ENCODE results near the gene CAMSAP1. TPM values are rescaled to one million over a fixed set of nuclear protein-coding genes. Genes with fewer than 3 reads are reported as not detected.

CAMSAP1 gene
- total and polyA plus RNA-seq, 2 donors (not counting 1 experiment from before 2014, with no cell fraction given) = 6.6 to 31.0 TPM

DNA sequence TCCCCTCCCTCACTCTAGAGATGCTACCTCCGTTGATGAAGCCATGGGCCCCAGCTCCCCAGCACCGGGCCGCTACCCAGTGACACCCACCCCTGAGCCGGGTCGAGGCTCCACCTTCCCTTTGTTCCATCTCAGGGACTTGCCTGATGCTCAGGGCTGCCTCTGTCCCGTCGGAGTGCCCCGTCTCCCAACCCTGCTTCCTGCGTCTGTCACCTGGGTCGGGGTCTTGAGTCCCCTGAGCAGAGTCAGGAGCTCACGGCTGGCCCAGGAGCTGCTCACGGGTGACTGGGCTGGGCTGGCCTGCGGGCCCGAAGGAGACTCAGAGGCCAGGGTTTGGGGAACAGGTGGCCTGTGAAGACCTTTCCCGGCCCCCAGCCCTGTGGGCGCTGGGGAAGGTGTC is 120.0 kb downstream of the CAMSAP1 start:
- no peaks in the 10 kb centered on the region for H4K20me1 ChIP-seq (ENCODE audit: control insufficient read depth, insufficient read depth, low read length, poor library complexity, severe bottlenecking)
- POLR2A ChIA-PET = no interaction called here
- H3K4me2 ChIP-seq (replicated peaks; ENCODE audit: low read depth, low read length, poor library complexity, severe bottlenecking) = no peak overlapping the region
- H3K79me2 ChIP-seq (ENCODE audit: control insufficient read depth, insufficient read depth, low read length) = no peaks in the 10 kb centered on the region
- no peak overlapping the region for H2AFZ ChIP-seq (ENCODE audit: insufficient read depth, low read depth, low read length, poor library complexity, severe bottlenecking)
- no peak overlapping the region for H3K27ac Mint-ChIP-seq
- H3K4me1 Mint-ChIP-seq = no peaks in the 10 kb centered on the region
- H3K36me3 ChIP-seq (replicated peaks in 1 of 2; ENCODE audit: control extremely low read depth in 1 of 2, control insufficient read depth in 1 of 2, extremely low read depth in 1 of 2, insufficient read depth in 2 of 2, low read length in 1 of 2) = no peaks in the 10 kb centered on the region
- no peak for DNase-seq
- no peaks in the 10 kb centered on the region for H3K4me1 ChIP-seq (ENCODE audit: control insufficient read depth in 2 of 2, insufficient read depth in 2 of 2, low read length in 2 of 2)
- no peak for TF ChIP-seq EZH2 (IDR thresholded peaks at IDR 0.05; ENCODE audit: borderline replicate concordance, insufficient read depth, low read depth, low read length, poor library complexity, severe bottlenecking)
- TF ChIP-seq, protein P1, sequence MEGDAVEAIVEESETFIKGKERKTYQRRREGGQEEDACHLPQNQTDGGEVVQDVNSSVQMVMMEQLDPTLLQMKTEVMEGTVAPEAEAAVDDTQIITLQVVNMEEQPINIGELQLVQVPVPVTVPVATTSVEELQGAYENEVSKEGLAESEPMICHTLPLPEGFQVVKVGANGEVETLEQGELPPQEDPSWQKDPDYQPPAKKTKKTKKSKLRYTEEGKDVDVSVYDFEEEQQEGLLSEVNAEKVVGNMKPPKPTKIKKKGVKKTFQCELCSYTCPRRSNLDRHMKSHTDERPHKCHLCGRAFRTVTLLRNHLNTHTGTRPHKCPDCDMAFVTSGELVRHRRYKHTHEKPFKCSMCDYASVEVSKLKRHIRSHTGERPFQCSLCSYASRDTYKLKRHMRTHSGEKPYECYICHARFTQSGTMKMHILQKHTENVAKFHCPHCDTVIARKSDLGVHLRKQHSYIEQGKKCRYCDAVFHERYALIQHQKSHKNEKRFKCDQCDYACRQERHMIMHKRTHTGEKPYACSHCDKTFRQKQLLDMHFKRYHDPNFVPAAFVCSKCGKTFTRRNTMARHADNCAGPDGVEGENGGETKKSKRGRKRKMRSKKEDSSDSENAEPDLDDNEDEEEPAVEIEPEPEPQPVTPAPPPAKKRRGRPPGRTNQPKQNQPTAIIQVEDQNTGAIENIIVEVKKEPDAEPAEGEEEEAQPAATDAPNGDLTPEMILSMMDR (IDR thresholded peaks at IDR 0.05) = no peak
- H3K4me3 Mint-ChIP-seq = no peak overlapping the region
- no peaks in the 10 kb centered on the region for H3K27me3 Mint-ChIP-seq
- no peak for ATAC-seq (ENCODE audit: low read depth)
- 81% methylated on average over 16 of the region's 16 CpGs for WGBS (ENCODE audit: insufficient coverage)
- CTCF ChIA-PET = interaction anchor here (0.6 kb wide), 1 partner anchor 418 kb away, joined by 3 read pairs; no protein-coding TSS in a partner anchor
- no peaks in the 10 kb centered on the region for H3K9me3 Mint-ChIP-seq (ENCODE audit: insufficient read depth)
- no peak overlapping the region for H3K4me3 ChIP-seq (ENCODE audit: control extremely low read depth in 1 of 5, extremely low read depth in 1 of 5, insufficient read depth in 1 of 5, low read depth in 2 of 5, low read length in 4 of 5)
- H3K27me3 ChIP-seq (replicated peaks in 1 of 4; ENCODE audit: control extremely low read depth in 1 of 4, control insufficient read depth in 3 of 4, insufficient read depth in 4 of 4, low read length in 3 of 4) = no peaks in the 10 kb centered on the region
- no peak overlapping the region for H3K27ac ChIP-seq (ENCODE audit: low read length in 2 of 2)
- intact Hi-C loops (cut with micrococcal nuclease) = no loop called here
- no peak overlapping the region for H3K9ac ChIP-seq (ENCODE audit: low read length)
- no peaks in the 10 kb centered on the region for H3K9me3 ChIP-seq (ENCODE audit: control extremely low read depth in 1 of 3, control insufficient read depth in 2 of 3, insufficient read depth in 1 of 3, low read length in 2 of 3)

DNA sequence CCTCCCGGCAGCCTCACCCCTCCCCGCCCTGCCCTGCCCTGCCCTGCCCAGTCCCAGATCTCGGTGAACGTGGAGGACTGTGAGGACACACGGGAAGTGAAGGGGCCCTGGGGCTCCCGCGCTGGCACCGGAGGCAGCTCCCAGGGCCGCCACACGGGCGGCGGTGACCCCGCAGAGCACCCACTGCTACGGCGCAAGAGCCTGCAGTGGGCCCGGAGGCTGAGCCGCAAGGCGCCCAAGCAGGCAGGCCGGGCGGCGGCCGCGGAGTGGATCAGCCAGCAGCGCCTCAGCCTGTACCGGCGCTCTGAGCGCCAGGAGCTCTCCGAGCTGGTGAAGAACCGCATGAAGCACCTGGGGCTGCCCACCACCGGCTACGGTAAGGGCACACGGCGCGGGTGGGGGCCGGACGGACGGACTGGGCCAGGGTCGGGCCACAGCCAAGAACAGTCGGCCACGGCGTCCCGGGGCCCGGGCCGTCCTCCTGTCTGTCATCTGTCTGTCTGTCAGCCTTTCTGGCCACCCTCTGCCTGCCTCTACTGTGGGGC is 121.1 kb downstream of the CAMSAP1 start:
- 90% methylated on average over 44 of the region's 44 CpGs for WGBS (ENCODE audit: insufficient coverage)
- Histone ChIP-seq H3K4me2 (replicated peaks; ENCODE audit: low read depth, low read length, poor library complexity, severe bottlenecking) (no peak overlapping the region), H4K20me1 (ENCODE audit: control insufficient read depth, insufficient read depth, low read length, poor library complexity, severe bottlenecking) (no peaks in the 10 kb centered on the region), H3K36me3 (replicated peaks in 1 of 2; ENCODE audit: control extremely low read depth in 1 of 2, control insufficient read depth in 1 of 2, extremely low read depth in 1 of 2, insufficient read depth in 2 of 2, low read length in 1 of 2) (no peaks in the 10 kb centered on the region), H3K27ac (ENCODE audit: low read length in 2 of 2) (no peak overlapping the region), H3K4me1 (ENCODE audit: control insufficient read depth in 2 of 2, insufficient read depth in 2 of 2, low read length in 2 of 2) (no peaks in the 10 kb centered on the region), H3K4me3 (ENCODE audit: control extremely low read depth in 1 of 5, extremely low read depth in 1 of 5, insufficient read depth in 1 of 5, low read depth in 2 of 5, low read length in 4 of 5) (no peak overlapping the region), H3K79me2 (ENCODE audit: control insufficient read depth, insufficient read depth, low read length) (no peaks in the 10 kb centered on the region), H3K9ac (ENCODE audit: low read length) (no peak overlapping the region), H2AFZ (ENCODE audit: insufficient read depth, low read depth, low read length, poor library complexity, severe bottlenecking) (no peak overlapping the region), H3K27me3 (replicated peaks in 1 of 4; ENCODE audit: control extremely low read depth in 1 of 4, control insufficient read depth in 3 of 4, insufficient read depth in 4 of 4, low read length in 3 of 4) (no peaks in the 10 kb centered on the region), H3K9me3 (ENCODE audit: control extremely low read depth in 1 of 3, control insufficient read depth in 2 of 3, insufficient read depth in 1 of 3, low read length in 2 of 3) (no peaks in the 10 kb centered on the region)
- intact Hi-C loops (cut with micrococcal nuclease) = no loop called here
- ChIA-PET CTCF (no interaction called here), POLR2A (no interaction called here)
- H3K4me3 Mint-ChIP-seq = no peak overlapping the region
- no peaks in the 10 kb centered on the region for H3K27me3 Mint-ChIP-seq
- H3K27ac Mint-ChIP-seq = no peak overlapping the region
- no peak for TF ChIP-seq EZH2 (IDR thresholded peaks at IDR 0.05; ENCODE audit: borderline replicate concordance, insufficient read depth, low read depth, low read length, poor library complexity, severe bottlenecking)
- TF ChIP-seq, protein P1 (IDR thresholded peaks at IDR 0.05) = no peak
- H3K9me3 Mint-ChIP-seq (ENCODE audit: insufficient read depth) = no peaks in the 10 kb centered on the region
- no peak for DNase-seq
- H3K4me1 Mint-ChIP-seq = no peaks in the 10 kb centered on the region
- ATAC-seq (ENCODE audit: low read depth) = no peak
